GM19467 (cell line): ENCODE data around the gene IGSF9B.

ENCODE experiments used
- ATAC-seq: cut with Tn5 transposase; IDR thresholded peaks from one replicate; pipeline ENCODE4 v1.9.1; 2021; ENCODE audit warnings: mild to moderate bottlenecking, moderate library complexity; ENCODE audit not compliant: unreplicated experiment

IGSF9B gene

GRCh38 chr11:133886029-133886428 lies 70.7 kb downstream of the IGSF9B start:
- ATAC-seq: no peak

DNA sequence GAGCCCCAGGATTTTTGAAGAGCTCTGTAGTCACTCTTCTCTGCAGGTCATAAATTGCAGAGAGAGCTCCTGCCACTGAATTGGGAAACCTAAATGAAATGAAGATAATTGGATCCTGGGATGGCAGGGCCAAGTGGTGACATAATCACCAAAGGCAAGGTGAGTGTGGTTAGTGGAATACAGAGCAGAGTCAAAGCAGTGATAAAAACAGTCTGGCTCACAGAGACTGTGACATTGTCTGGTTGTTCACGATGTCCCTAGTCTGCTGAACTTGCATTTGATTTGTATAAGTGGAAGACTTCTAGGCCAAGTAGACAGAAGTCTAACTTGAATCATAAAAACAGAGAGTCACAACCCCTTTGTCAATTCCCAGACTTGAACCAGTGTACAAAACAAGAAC lies 84.6 kb downstream of the IGSF9B start:
- ATAC-seq: no peak

DNA sequence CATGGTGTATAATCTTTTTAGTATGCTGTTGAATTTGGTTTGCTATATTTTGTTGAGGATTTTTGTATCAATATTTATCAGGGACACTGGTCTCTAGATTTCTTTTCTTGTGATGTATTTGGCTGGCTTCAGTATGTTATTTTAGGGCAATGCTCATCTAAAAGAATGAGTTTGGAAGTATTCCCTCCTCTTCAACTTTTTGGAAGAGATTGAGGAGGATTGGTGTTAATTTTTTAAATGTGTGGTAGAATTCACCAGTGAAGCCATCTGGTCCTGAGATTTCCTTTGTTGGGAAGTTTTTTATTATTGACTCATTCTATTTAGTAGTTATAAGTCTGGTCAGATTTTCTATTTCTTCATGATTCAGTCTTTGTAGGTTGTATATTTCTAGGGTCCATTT lies 89.3 kb downstream of the IGSF9B start:
- no peak for ATAC-seq

DNA sequence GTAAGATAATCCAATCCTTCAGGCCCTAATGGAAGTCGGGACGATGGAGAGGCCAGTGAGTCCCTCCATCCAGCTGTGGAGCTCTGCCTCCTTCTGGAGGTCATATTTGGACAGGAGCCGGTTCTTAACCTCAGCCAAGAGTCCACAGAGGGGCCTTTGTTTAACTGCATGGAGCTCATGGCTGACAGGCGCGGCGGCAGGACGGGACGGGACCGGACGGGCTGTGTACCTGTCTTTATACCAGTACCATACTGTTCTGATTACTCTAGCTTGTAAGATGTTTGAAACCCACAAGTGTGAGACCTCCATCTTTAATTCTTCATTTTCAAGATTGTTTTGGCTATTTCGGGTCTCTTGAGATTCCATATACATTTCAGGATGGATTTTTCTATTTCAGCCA lies 91.3 kb downstream of the IGSF9B start:
- no peak for ATAC-seq

DNA sequence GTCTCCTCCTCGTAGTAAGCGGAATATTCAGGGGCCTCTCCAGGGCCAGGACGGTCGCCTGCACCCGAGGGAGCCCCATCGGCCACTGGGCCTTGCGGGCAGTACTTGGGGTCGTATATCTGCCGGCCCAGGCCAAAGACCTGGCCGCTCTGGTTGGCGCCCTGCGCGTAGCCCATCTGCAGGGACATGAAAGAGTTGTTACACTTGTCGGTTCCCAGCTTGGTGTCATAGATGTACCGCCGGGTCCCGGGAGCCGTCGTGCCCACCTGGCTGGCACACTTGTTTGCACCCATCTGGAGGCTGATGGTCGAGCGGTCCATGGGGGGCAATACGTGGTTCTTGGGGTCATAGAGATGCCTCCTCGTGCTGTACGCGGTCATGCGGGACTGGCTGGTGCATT lies 92.0 kb downstream of the IGSF9B start:
- no peak for ATAC-seq

GRCh38 chr11:133860151-133860550 lies 96.6 kb downstream of the IGSF9B start:
- ATAC-seq: no peak
